Measurements from ENCODE around the gene PRPF18. TPM values are rescaled to one million over a fixed set of nuclear protein-coding genes. Genes with fewer than 3 reads are reported as not detected.

PRPF18 gene
- total RNA-seq, 1 donor from 2014 or later = 14.0 TPM

GRCh38 chr10:13658871-13659685 is 72.3 kb downstream of the PRPF18 start:
- no peak for DNase-seq (ENCODE audit: low spot score)
- intact Hi-C loops (cut with DNase I) = no loop called here

- intact Hi-C loops (cut with DNase I) = no loop called here
- peak; percentile 87 for DNase-seq (ENCODE audit: low spot score)
Measured at GRCh38 chr10:13659887-13660550, 73.3 kb downstream of the PRPF18 start.

- intact Hi-C loops (cut with DNase I) = no loop called here
- no peak for DNase-seq (ENCODE audit: low spot score)
Measured at GRCh38 chr10:13660551-13660920, 73.8 kb downstream of the PRPF18 start.

- no peak for DNase-seq (ENCODE audit: low spot score)
- intact Hi-C loops (cut with DNase I) = loop anchor here (1.0 kb wide), 1 partner anchor 117 kb away; no protein-coding TSS in a partner anchor
Measured at GRCh38 chr10:13661256-13661655, 74.5 kb downstream of the PRPF18 start.

- no peak for DNase-seq (ENCODE audit: low spot score)
- intact Hi-C loops (cut with DNase I) = no loop called here
Measured at GRCh38 chr10:13665516-13666262, 78.9 kb downstream of the PRPF18 start.

GRCh38 chr10:13668126-13668525 is 81.4 kb downstream of the PRPF18 start:
- intact Hi-C loops (cut with DNase I) = no loop called here
- no peak for DNase-seq (ENCODE audit: low spot score)

- no peak for DNase-seq (ENCODE audit: low spot score)
- intact Hi-C loops (cut with DNase I) = no loop called here
Measured at GRCh38 chr10:13669182-13669855, 82.6 kb downstream of the PRPF18 start.

GRCh38 chr10:13669901-13670300 is 83.1 kb downstream of the PRPF18 start:
- intact Hi-C loops (cut with DNase I) = no loop called here
- DNase-seq (ENCODE audit: low spot score) = no peak

GRCh38 chr10:13670311-13670710 is 83.5 kb downstream of the PRPF18 start:
- intact Hi-C loops (cut with DNase I) = no loop called here
- no peak for DNase-seq (ENCODE audit: low spot score)

- intact Hi-C loops (cut with DNase I) = no loop called here
- DNase-seq (ENCODE audit: low spot score) = no peak
Measured at GRCh38 chr10:13671904-13672303, 85.1 kb downstream of the PRPF18 start.

GRCh38 chr10:13672548-13672947 is 85.8 kb downstream of the PRPF18 start:
- DNase-seq (ENCODE audit: low spot score) = no peak
- intact Hi-C loops (cut with DNase I) = no loop called here

- intact Hi-C loops (cut with DNase I) = no loop called here
- DNase-seq (ENCODE audit: low spot score) = no peak
Measured at GRCh38 chr10:13673156-13673555, 86.4 kb downstream of the PRPF18 start.

- intact Hi-C loops (cut with DNase I) = no loop called here
- DNase-seq (ENCODE audit: low spot score) = no peak
Measured at GRCh38 chr10:13674645-13675588, 88.2 kb downstream of the PRPF18 start.

GRCh38 chr10:13678101-13678843 is 91.5 kb downstream of the PRPF18 start:
- no peak for DNase-seq (ENCODE audit: low spot score)
- intact Hi-C loops (cut with DNase I) = no loop called here
